Frontal cortex (tissue), 4 donors: ENCODE measurements around the gene ITGB3. TPM values are rescaled to one million over a fixed set of nuclear protein-coding genes. Genes with fewer than 3 reads are reported as not detected.
"Not testable (repeated sequence)": the region's sequence is repeated elsewhere in the genome, so short reads cannot be mapped to it uniquely, and the experiment has no call there.

Experiments
- DNase-seq, 2 donors: peaks; one replicate each; pipeline ENCODE4 v3.0.0; 2012; ENCODE audit warnings: low spot score in 2 of 2
- FAIRE-seq: peaks from 2 replicates; lab custom pipeline; 2012; peaks lifted over from hg19 to GRCh38; lab: Jason Lieb, UNC
- total RNA-seq: library from RNA; depleted of rRNA; stranded (reverse); fragments of >200 nt; gene quantifications from one replicate; pipeline ENCODE4 v1.2.3, GENCODE V29; 2014
- donor health status: control.
- donor health status: control.
- donor health status: control.

Gene ITGB3
- total RNA-seq, 1 donor from 2014 or later: 1.2 TPM

DNA sequence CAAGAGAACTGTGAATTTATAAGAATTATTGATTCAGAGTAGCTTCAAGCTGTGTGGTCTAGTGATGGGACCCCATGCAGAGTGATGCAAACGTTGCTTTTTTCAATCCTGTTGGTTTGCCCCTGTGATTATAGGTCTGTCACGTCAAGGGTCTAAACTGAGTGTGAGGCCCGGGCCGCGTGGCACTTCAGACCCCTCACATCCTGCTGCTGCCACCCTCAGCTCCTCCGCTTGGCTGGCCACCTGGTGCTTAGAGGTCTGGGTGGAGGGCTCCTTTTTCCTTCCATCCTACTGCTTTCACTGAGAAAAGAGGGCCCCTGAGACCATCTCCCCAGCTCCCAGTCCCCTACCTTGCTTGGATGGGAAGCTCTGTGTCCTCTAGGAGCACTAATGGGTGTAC lies 32.5 kb upstream of the ITGB3 start:
- no peak for FAIRE-seq
- no peak for DNase-seq

DNA sequence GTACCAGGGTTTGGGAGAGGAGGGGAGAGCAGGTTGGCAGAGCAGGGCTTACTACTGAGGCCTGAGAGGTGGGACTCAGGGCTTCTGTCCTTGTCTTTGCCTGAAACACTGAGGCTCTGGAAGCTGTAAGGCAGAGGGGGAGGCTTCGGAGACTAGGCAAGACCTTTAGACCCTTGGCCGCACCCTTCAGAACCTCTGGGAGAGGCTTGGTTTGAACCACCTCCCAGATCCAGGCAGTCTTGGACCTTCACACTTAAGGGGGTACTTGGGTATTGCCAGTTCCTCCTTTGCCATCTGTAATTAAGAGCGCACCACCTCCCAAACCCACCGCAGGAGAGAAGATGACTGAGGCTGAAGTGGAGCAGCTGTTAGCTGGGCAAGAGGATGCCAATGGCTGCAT lies 31.6 kb upstream of the ITGB3 start:
- no peak for FAIRE-seq
- no peak for DNase-seq

DNA sequence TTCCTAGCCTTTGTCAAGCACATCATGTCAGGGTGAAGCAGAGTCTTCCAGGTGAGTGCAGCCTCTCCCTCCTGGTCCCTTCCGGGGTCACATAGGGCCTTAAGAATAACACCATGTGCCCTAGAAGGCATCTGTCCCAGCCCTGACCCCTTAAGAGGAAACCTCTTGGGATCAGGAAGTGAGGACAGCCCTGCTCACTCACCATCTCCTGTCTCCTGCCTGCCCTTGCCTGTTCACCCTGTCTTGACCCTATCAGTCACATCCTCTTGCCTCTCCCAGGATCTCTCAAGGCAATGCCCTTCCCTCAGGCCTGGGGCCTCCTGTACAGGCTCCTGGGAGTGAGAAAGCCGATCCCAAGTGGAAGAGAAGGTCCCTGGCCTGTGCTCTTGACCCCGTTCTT lies 30.6 kb upstream of the ITGB3 start:
- no peak for DNase-seq
- no peak for FAIRE-seq

DNA sequence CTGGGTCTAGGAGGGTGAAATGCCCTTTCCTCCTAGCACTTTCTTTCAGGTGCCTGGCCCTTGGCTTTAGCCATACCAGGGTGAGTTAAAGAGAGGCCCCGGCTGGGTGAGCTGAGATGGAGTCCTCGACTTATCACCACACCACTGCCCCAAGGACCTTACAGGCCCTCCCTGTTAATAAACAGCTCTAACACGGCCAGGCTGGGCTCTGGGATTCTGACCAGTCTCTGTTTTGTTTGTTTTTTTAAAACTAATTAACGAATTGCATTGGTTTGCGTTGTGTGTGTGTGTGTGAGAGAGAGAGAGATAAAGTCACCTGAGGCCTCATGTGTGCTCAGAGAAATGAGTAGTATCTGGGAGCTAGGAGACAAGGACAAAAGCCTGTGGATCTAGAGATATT lies 30.2 kb upstream of the ITGB3 start:
- no peak for FAIRE-seq

DNA sequence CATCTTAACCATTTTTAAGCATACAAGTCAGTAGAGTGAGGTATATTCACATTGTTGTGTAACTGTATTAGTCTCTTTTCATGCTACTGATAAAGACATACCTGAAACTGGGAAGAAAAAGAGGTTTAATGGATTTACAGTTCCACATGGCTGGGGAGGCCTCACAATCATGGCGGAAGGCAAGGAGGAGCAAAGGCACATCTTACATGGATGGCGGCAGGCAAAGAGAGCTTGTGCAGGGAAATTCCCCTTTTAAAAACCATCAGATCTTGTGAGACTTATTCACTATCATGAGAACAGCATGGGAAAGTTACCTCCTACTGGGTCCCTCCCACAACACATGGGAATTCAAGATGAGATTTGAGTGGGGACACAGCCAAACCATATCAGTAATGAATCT lies 29.6 kb upstream of the ITGB3 start:
- not testable (repeated sequence) for DNase-seq, FAIRE-seq

More for the DNA sequence above, 30.2 kb upstream of the ITGB3 start:
- no peak for DNase-seq

DNA sequence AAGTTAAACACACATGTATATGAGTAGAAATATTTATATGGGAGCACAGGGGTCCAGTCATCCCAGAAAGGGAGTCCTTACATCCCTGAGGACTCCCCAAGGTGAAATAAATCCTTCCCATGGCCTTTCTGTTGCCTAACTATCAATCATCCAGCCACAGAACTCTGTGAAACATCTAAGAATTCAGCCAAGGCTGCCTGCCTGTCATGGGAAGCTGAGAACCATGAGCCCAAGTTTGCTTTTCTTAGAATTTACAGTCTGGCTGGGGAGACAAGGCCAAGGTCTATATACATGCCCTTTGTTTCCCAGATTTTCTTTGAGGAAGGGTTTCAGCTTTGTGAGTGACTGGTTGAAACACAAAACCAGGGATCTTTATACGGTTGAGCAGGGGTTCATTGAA lies 28.7 kb upstream of the ITGB3 start:
- FAIRE-seq: no peak
- no peak for DNase-seq

DNA sequence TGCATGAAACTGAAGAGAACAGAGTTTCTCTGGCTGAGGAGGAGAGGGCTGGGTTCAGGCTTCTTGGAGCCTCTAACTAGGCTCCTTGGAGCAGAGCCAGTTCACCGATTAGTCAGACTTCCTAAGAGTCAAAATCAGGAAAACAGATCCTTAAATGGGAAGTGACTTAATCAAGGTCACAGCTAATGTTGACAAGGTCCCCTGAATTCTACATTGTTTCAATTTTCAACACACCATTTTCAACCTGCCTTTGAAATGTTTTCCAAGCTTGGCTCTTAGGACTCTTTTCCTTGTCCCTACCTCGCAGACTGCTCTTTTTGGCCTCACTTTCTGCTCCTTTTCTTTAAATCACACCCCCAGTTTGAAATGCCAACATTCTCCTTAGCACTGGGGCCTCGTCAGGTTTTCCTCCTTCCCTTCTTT lies 28.2 kb upstream of the ITGB3 start:
- FAIRE-seq (no peak), DNase-seq (peak in 1 of 2 donors; percentile 48)

DNA sequence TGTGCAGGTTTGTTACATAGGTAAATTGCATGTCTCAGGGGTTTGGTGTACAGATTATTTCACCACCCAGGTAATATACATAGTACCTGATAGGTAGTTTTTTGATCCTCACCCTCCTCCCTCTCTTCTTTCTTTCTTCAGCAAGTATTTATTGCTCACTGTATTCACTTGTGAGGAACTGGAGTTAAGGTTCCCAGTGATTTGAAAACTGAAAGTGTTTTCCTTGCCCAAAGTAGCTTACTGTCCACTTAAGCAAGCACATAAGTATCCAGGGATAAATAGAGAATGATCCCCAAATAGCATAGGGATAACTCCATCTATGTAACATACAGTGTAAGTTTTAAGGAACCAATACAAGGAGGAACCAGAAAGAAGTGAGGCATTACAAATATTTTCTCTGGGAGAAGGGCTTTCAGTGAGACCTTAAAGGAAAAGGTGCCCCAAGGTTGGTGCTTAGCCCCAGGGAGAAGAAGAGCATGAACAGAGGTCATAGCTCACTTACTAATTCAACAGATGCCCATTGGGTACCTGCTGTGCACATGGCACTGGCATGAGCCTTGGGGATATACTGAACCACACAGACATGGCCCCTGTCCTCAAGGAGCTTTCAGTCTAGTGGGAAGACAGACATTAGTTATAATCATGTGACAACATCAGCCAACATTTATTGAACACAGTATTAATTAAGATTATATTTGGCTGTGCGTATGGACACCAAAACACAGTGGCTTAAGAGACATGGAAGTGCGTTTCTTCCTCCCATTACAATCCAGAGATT lies 27.5 kb upstream of the ITGB3 start:
- FAIRE-seq: no peak
- no peak for DNase-seq

DNA sequence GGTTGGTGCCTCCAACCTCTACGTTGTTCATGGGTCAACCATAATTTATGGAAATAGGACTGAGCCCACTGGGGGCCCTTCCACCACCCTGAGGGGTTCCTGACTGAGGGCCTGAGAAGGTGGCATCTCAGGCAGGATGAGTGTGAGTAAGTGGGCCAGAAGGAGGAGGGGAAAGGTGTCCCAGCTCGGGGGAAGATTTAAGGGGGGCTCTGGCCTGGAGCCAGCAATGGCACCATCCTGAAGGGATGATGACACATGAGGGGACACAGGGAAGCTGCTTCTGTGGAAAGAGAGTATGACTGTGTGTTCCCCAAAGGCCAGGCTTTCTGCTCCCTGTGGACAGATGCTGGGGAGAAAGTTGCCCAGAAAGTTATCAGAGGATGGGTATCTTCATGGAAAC lies 25.8 kb upstream of the ITGB3 start:
- FAIRE-seq (no peak), DNase-seq (no peak)

DNA sequence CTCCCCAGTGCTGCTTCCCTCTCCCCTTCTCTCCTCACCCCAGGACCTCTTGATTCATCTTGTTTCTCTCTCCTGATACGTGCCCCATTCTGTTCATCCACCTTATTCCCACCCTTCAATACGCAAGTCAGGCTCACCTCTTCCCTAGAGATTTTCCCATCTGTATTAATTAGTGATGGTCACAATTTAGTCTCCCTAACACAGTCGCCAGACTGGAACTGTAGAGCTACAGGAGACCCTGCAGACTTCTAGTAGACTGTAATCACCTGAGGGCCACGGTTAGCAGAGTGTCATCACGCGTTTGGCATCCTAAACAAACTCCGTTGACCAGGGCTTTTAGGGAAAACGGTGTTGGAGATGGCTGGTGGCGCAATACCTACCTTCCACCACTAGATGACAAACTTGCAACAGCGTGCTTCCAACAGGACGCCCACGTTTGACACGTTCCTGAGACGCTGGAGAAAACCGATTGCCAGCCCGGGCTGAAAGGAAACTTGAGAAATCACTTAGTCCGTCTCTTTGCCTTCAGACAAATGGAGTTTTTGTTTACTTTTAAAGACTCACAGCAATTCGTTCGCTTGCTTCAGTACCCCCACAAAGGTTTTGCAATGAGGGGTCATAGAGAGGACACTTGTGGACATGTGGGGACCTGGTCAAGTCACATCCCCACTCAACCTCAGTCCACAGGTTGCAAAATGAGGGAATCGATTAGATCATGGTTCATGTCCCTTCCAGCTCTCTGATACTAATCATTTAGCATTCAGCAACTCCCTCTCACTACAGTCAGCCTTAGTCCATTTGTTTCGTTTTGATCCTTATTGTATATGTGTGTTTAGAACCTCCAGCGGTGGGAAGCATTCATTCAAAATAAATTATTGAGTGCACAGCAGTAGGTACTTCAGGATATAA lies 23.8 kb upstream of the ITGB3 start:
- FAIRE-seq (no peak), DNase-seq (peak; percentile 64 to 82)

DNA sequence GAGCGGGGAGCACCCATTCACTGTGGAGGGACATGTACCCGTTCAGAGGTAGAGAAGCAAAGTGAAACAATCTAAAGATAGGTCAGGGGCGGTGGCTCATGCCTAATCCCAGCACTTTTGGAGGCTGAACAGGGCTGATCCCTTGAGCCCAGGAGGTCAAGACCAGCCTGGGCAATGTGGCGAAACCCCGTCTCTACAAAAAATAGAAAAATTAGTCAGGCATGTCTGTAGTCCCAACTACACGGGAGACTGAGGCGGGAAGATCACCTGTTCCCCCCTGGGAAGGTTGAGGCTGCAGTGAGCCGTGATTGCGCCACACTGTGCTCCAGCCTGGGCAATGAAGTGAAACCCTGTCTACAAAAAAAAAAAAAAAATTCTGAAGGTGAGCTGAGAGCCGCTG lies 22.8 kb upstream of the ITGB3 start:
- FAIRE-seq (no peak), DNase-seq (no peak)

DNA sequence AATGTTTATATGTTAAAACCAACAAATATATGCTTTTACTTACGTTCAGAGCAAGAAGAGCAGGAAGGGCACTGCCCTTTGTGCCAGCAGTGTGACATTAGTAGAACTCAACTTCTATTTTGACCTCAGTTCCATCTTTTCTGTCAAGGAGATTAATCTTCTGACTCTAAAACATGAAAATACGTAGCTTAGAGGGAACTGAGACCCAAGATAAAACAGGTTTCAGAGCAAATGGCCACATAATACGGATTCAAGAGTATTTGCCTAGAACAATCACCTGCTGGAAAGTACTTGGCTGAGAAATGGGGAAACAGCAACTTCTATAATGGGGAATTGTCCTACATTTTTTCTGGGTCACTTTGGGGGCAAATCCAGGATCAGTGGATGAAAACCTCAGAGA lies 22.3 kb upstream of the ITGB3 start:
- FAIRE-seq (no peak), DNase-seq (no peak)

DNA sequence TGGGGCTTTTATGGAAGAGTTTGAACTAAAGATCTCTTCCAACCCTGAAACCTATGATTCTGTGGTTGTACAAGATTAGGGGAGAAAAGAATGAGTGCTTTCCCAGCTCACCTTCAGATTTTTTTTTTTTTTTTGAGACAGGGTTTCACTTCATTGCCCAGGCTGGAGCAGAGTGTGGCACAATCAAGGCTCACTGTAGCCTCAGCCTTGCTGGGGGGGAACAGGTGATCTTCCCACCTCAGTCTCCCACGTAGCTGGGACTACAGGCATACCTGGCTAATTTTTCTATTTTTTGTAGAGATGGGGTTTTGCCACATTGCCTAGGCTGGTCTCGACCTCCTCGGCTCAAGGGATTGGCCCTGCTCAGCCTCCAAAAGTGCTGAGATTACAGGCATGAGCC lies 21.8 kb upstream of the ITGB3 start:
- FAIRE-seq (no peak), DNase-seq (no peak)

DNA sequence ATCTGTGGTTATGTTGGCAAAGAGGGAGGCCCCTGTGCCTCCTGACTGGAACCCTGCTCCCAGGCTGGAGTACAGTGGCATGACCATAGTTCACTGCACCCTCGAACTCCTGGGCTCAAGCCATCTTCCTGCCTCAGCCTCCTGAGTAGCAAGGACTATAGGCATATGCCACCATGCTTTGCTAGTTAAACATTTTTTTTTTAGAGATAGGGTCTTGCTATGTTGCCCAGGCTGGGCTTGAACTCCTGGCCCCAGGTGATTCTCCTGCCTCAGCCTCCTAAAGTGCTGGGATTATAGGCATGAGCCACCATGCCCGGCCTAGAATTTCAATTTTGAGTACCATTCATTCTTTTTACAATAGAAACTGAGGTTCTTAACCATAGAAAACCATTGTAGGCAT lies 21.2 kb upstream of the ITGB3 start:
- no peak for DNase-seq
- no peak for FAIRE-seq

DNA sequence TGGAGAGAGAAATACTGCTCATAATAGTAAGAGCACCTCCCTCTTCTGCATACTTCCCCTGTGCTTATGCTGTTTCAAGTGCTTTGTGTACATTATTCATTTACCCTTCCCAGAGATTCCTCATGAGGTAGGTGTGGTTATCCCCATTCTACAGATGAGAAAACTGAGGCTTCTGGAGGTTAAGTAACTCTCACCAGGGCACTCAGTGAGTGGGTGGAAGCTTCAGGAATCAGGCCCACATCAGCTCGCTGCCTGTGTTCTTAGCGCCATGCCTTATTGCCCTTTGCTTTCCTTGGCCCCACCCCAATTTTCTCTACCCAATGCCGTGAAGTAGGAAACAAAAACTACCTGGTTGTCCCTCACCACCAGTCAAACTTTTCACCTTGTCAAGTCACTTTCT lies 18.1 kb upstream of the ITGB3 start:
- no peak for FAIRE-seq
- DNase-seq: no peak

DNA sequence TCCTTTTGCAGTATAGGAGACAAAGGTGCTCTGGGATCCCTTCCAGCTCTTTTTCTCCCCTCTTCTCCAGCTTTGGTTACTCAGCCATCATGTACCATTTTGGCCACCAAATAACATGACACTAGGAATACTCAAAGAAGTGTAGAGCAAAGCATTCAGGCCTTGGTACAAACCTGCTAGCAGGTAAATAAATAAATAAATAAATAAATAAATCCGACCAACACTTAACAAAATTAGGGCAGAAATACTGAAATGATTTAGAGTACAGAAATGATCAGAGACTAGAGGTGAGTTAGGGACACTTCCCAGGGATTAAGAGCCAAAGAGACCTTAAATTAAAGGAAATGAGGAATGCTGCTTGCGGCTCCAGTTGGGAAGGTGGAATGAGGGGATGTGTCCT lies 17.7 kb upstream of the ITGB3 start:
- DNase-seq (no peak), FAIRE-seq (no peak)

DNA sequence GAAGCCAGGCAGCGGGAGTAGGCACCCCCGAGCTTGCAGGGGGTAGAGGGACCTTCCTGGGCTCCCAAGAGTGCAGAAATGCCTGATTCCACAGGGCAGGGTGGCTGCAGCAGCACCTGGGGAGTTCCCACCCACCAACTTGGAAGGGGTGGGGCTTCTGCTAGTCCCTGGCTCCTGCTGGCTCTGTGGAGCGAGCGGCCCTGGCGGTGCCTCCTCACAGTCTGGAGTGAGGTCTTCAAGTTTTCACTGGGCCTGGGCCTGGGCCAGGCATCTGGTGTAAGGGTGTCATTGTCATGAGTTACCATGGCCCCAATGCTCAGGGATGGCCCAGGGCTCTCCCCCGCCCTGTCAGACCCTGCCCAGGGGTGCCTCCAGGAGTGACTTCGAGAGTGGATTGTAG lies 15.8 kb upstream of the ITGB3 start:
- no peak for FAIRE-seq
- no peak for DNase-seq

DNA sequence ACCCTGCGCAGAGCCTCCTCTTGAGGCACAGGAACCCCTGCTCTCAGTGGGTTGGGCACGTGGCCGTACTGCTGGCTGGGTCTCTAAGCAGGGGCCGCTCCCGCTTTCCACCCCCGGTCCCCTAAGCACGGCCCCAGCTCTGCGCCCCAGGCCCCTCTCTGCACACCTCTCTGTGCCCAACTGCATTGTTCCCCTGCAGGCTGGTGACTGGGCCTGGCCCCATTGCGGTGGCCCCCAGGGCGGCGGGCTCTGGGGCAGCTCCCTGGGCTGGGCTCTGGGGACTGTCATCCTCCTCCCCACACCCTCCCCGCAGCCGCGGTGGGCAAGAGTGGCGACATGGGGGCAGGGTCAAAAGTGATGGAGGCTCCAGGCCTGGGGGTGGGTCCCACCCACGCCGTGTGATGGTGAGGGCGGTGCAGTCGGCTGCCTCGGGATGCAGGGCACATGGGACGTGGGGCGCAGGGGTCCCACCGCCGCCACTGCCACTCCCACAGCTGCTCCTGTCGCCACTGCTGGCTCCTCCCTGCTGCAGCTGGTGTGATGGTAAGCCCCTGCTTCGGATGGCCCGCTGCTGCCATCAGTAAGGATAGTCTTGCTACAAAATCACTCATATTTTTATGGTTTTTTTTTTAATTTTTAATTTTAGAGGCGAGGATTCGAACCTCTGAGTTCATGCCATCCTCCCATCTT lies 15.2 kb upstream of the ITGB3 start:
- DNase-seq (no peak), FAIRE-seq (no peak)

DNA sequence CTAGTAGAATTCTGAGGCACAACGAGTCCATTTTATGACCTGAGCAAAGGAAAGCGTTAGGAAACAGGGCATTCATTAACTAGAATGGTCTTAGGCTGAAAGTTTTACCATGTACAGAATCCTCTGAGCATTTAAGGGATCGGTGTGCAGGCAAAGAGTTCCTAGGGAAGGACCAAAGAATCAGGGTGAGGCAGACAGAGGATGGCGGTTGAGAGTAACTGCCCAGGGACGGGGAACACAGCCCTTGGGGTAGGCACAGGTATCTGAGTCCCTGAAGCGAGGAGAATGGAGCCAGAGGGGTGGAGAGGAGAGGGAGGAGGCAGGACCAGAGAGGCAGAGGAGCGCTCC lies 14.0 kb upstream of the ITGB3 start:
- FAIRE-seq (no peak), DNase-seq (no peak)

DNA sequence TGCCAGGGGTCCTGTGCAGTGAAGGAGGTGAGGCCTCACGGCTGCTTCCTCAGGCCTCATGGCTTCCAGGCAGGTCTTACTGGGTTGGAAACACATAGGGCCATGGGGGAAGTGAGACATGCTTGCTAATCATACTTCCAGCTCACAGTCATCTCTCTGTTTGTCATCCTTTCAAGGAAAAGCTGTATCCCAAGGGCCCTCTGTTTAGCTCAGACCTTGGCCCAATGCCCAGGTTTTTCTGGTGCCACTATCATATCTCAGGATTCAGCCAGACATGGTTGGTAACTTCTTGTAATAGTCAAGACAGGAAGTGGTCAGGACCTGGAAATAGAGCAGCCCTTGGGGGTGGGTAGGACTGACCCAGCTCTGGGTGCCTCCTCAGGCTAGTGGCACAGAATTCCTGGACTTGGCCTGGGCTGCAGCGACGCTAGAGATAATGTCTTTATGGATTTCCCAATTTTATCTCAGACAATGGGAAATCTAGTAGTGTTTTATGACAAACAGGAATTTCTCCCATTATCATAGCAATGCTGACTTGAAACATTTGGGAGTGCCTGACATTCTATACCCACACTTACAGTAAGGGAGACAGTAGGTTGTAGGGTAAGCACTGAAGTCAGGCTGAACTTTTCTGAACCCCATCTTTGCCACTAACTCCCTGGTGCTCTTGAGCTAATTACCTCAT lies 13.5 kb upstream of the ITGB3 start:
- DNase-seq (peak; percentile 45 to 62), FAIRE-seq (no peak)
